Karpas-422 (cell line): ENCODE measurements around the gene ZC3H4. TPM values are rescaled to one million over a fixed set of nuclear protein-coding genes. Genes with fewer than 3 reads are reported as not detected.

Experiments used
- DNase-seq: peaks from one replicate; pipeline ENCODE4 v3.0.0-alpha.2; 2015
- H2AFZ ChIP-seq: fragments of 200-600 bp; sonication (generic); 2 replicates; pipeline ENCODE4 v1.6.1; 2014; ENCODE audit warnings: antibody characterized with exemption, low read length, mixed read lengths
- H3K27ac ChIP-seq: fragments of 200-600 bp; sonication (generic); 2 replicates; pipeline ENCODE4 v1.5.1; 2014; ENCODE audit warnings: mild to moderate bottlenecking, low read length, moderate library complexity
- H3K27me3 ChIP-seq: fragments of 200-600 bp; sonication (generic); 2 replicates; pipeline ENCODE4 v1.6.1; 2014; ENCODE audit warnings: low read length, mixed read lengths
- H3K36me3 ChIP-seq: fragments of 200-600 bp; sonication (generic); 2 replicates; pipeline ENCODE4 v1.6.1; 2014; ENCODE audit warnings: low read length, mixed read lengths; ENCODE audit not compliant: insufficient read depth
- H3K4me1 ChIP-seq: fragments of 200-600 bp; sonication (generic); 2 replicates; pipeline ENCODE4 v1.6.1; 2014; ENCODE audit warnings: mild to moderate bottlenecking, low read length, mixed read lengths
- H3K4me2 ChIP-seq: fragments of 200-600 bp; sonication (generic); 2 replicates; pipeline ENCODE4 v1.6.1; 2014; ENCODE audit warnings: low read length, low read depth, mild to moderate bottlenecking; ENCODE audit not compliant: poor library complexity, severe bottlenecking
- H3K4me3 ChIP-seq: fragments of 200-600 bp; sonication (generic); 2 replicates; pipeline ENCODE4 v1.5.1; 2014; ENCODE audit warnings: mild to moderate bottlenecking, antibody characterized with exemption, low read length, mixed read lengths
- H3K79me2 ChIP-seq: fragments of 200-600 bp; sonication (generic); 2 replicates; pipeline ENCODE4 v1.6.1; 2014; ENCODE audit warnings: mild to moderate bottlenecking, low read length, mixed read lengths
- H3K9ac ChIP-seq: fragments of 200-600 bp; sonication (generic); 2 replicates; pipeline ENCODE4 v1.6.0; 2014; ENCODE audit warnings: low read length
- H3K9me2 ChIP-seq: fragments of 200-600 bp; sonication (generic), shearing (Covaris generic); replicated peaks from 2 replicates; pipeline ENCODE4 v1.6.0; 2014; ENCODE audit warnings: mild to moderate bottlenecking, low read length, moderate library complexity; ENCODE audit not compliant: insufficient read depth
- H3K9me3 ChIP-seq: fragments of 300-700, 200-600 bp; sonication (generic); 2 replicates; pipeline ENCODE4 v1.6.1; 2014; ENCODE audit warnings: low read length, mixed read lengths
- H4K20me1 ChIP-seq: fragments of 200-600 bp; sonication (generic); 2 replicates; pipeline ENCODE4 v1.6.1; 2014; ENCODE audit warnings: mild to moderate bottlenecking, antibody characterized with exemption, low read length, low read depth; ENCODE audit not compliant: insufficient read depth
- total RNA-seq: library from RNA; depleted of rRNA; stranded (reverse); fragments of >200 nt; shearing (Covaris generic); gene quantifications from 2 replicates; pipeline ENCODE4 v1.2.3, GENCODE V29; 2014; ENCODE audit warnings: low replicate concordance; rRNA removed

Gene ZC3H4
- total RNA-seq = 13.0 and 29.4 TPM in 2 replicates

DNA sequence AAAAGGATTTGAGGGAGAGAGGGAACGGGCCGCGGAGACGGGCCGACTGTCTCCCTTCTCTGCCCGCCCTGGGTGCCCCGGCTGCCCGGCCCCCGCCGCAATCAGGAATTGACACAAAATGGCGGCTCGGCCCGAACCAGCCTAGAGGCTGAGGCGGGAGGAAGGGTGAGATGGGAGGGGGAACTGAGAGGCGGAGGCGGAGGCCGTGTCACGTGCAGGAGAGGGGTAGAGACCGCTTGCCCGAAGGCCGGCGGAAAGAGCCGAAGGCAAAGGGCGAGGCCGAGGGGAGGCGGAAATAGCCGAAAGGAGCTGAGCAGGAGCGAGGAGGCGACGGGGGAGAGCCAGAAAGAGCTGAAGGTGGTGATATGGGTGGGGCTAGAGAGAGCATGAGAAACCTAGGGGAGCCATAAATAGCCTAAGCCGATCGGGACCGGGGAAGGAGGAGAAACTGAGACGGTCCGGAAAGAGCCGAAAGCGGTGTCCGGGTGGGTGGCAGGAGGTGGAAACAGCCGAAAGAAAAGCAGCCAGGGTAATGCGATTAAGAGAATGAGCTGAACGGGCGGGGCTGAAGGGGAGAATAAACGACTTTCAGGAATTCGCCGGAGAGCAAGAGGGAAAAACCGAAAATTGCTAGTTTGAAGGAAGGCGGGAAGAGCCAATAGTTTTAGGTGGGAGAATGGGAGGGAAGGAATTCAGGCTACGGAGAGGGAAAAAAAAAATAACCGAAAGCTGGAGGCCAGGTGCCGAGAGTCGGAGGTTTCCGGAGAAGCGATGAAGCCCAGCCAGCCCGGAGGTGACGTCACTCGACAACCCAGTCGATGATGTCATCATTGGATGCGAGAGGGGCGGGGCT lies at the start of gene ZC3H4:
Gene ZC3H4 (minus strand): TSS at position 780 of the 853 bp plus-strand sequence. CDS start 1,192 bp downstream, outside the sequence.
- Histone ChIP-seq H3K79me2 (peaks cover 38% of the 10 kb centered on the region), H3K27me3 (no peaks in the 10 kb centered on the region), H4K20me1 (no peaks in the 10 kb centered on the region), H3K9ac (peak within 1 kb of the TSS; percentile 100), H3K4me3 (peak within 1 kb of the TSS; percentile 95), H3K4me1 (peaks cover 26% of the 10 kb centered on the region), H3K9me3 (no peaks in the 10 kb centered on the region), H3K4me2 (peak within 1 kb of the TSS; percentile 89), H3K27ac (peak within 1 kb of the TSS; percentile 99), H3K9me2 (no peaks in the 10 kb centered on the region), H2AFZ (peak within 1 kb of the TSS; percentile 19; the same call in 1 of the 2 replicates), H3K36me3 (peaks cover 15% of the 10 kb centered on the region; the same call in 1 of the 2 replicates)
- peak; percentile 100 for DNase-seq

- H3K79me2 ChIP-seq = peaks cover 49% of the 10 kb centered on the region
- no peak for DNase-seq
- H3K4me3 ChIP-seq = no peak overlapping the region
- no peak overlapping the region for H3K4me2 ChIP-seq
- H3K27ac ChIP-seq = no peak overlapping the region
- H3K9ac ChIP-seq = no peak overlapping the region
- peaks cover 46% of the 10 kb centered on the region for H3K36me3 ChIP-seq
- H4K20me1 ChIP-seq = no peaks in the 10 kb centered on the region
- H3K9me3 ChIP-seq = no peaks in the 10 kb centered on the region
- peaks cover 9% of the 10 kb centered on the region for H3K4me1 ChIP-seq
- H3K27me3 ChIP-seq = no peaks in the 10 kb centered on the region
- H3K9me2 ChIP-seq = no peaks in the 10 kb centered on the region
- H2AFZ ChIP-seq = no peak overlapping the region
These were observed 48.4 kb upstream of the ZC3H4 start for GRCh38 chr19:47161876-47162489.

- DNase-seq = no peak
- Histone ChIP-seq H3K4me3 (no peak overlapping the region), H3K4me2 (no peak overlapping the region), H3K79me2 (peaks cover 47% of the 10 kb centered on the region), H3K9me2 (no peaks in the 10 kb centered on the region), H3K4me1 (peaks cover 9% of the 10 kb centered on the region), H4K20me1 (no peaks in the 10 kb centered on the region), H3K9ac (no peak overlapping the region), H3K9me3 (no peaks in the 10 kb centered on the region), H2AFZ (no peak overlapping the region), H3K27me3 (no peaks in the 10 kb centered on the region), H3K27ac (no peak overlapping the region), H3K36me3 (peaks cover 46% of the 10 kb centered on the region)
These were observed 45.4 kb upstream of the ZC3H4 start for GRCh38 chr19:47158879-47159503.

DNA sequence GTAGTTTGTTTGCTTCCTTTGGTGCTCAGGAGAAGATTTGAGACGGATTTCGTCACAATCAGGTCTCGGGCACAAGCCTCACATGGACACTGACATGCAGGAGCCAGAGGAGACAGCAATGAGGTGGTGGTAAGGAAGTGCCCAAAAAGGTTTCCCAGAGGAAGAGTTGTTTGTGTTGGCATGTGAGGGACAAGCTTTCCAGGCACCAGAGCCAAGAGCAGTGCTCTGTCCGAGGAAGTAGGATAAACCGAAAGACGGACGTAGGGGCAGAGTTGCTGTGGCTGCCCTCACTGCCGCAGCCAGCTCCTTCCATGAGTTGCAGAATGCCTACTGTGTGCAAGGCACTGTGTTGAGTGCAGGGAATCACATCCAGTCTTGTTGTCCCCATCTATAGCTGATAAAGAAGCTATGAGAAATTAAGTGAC lies 44.8 kb upstream of the ZC3H4 start:
- H3K4me3 ChIP-seq = no peak overlapping the region
- no peaks in the 10 kb centered on the region for H3K9me2 ChIP-seq
- H3K9me3 ChIP-seq = no peaks in the 10 kb centered on the region
- no peaks in the 10 kb centered on the region for H4K20me1 ChIP-seq
- H3K79me2 ChIP-seq = peaks cover 48% of the 10 kb centered on the region
- peaks cover 9% of the 10 kb centered on the region for H3K4me1 ChIP-seq
- no peaks in the 10 kb centered on the region for H3K27me3 ChIP-seq
- no peak overlapping the region for H2AFZ ChIP-seq
- no peak overlapping the region for H3K9ac ChIP-seq
- H3K4me2 ChIP-seq = no peak overlapping the region
- no peak for DNase-seq
- no peak overlapping the region for H3K27ac ChIP-seq
- peaks cover 47% of the 10 kb centered on the region for H3K36me3 ChIP-seq

- peak; percentile 57 for DNase-seq
- Histone ChIP-seq H3K9me3 (no peaks in the 10 kb centered on the region), H3K27me3 (no peaks in the 10 kb centered on the region), H2AFZ (no peak overlapping the region), H4K20me1 (0 out of 2 replicates have a peak, but pooled peaks cover 3% of the 10 kb centered on the region), H3K9me2 (no peaks in the 10 kb centered on the region), H3K4me3 (no peak overlapping the region), H3K36me3 (peaks cover 50% of the 10 kb centered on the region), H3K9ac (no peak overlapping the region), H3K27ac (no peak overlapping the region), H3K4me1 (peaks cover 9% of the 10 kb centered on the region), H3K79me2 (peaks cover 50% of the 10 kb centered on the region), H3K4me2 (no peak overlapping the region)
These were observed 44.1 kb upstream of the ZC3H4 start for GRCh38 chr19:47157431-47158321.

DNA sequence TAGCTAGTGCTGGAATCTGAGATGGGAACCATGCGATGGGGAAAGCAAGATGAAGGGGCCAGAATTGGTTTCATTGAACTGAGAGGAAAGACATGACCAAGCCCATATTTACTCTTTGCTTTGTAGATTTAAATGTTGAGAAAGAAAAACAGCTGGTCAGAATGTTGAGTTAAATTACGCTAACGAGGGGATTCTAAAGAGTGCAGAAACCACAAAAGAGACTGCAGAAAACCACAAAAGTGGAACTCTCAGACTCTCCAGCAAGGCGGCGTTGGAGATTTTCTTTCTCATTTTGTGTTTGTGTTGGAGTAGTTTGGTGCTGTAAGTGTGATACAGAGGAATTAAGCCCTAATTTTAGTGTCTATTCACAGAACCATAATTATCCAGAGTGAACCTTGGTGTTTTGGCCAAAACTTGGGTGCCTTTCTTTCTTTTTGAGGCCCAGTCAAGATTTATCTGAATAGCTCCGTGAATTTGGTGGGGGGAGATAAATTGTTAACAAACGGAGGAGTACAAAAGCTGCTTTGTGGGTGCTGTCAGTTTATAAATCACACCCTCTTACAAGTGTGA lies 43.4 kb upstream of the ZC3H4 start:
- no peak for DNase-seq
- H3K4me1 ChIP-seq = peaks cover 9% of the 10 kb centered on the region
- 0 out of 2 replicates have a peak, but pooled peaks cover 3% of the 10 kb centered on the region for H4K20me1 ChIP-seq
- H3K9me2 ChIP-seq = no peaks in the 10 kb centered on the region
- H3K79me2 ChIP-seq = peaks cover 50% of the 10 kb centered on the region
- peaks cover 50% of the 10 kb centered on the region for H3K36me3 ChIP-seq
- no peak overlapping the region for H3K4me2 ChIP-seq
- no peak overlapping the region for H2AFZ ChIP-seq
- no peak overlapping the region for H3K9ac ChIP-seq
- no peaks in the 10 kb centered on the region for H3K27me3 ChIP-seq
- H3K27ac ChIP-seq = no peak overlapping the region
- no peaks in the 10 kb centered on the region for H3K9me3 ChIP-seq
- no peak overlapping the region for H3K4me3 ChIP-seq

DNA sequence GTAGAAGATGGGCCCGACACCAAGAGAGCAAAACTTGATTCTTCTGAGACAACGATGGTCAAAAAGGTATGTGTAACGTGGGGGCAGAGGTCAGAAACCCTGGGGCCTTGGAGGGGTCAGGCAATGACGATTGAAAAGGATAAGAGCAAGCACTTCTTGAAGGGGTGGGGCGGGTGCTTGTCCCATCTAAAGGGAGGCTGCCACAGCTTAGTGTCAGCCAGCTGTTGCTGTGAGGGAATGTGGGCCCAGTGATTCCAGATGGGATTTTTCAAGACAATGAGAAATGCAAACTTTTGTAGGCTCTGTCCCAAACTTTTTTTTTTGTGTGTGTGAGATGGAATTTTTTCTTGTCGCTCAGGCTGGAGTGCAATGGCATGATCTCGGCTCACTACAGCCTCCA lies 41.6 kb upstream of the ZC3H4 start:
- peaks cover 54% of the 10 kb centered on the region for H3K36me3 ChIP-seq

More for the DNA sequence above, 41.6 kb upstream of the ZC3H4 start:
- Histone ChIP-seq H3K4me1 (peaks cover 9% of the 10 kb centered on the region), H3K27ac (no peak overlapping the region), H3K9me2 (no peaks in the 10 kb centered on the region), H3K9me3 (no peaks in the 10 kb centered on the region), H4K20me1 (0 out of 2 replicates have a peak, but pooled peaks cover 3% of the 10 kb centered on the region), H3K4me3 (no peak overlapping the region), H3K27me3 (no peaks in the 10 kb centered on the region), H2AFZ (no peak overlapping the region), H3K4me2 (no peak overlapping the region), H3K9ac (no peak overlapping the region), H3K79me2 (peaks cover 54% of the 10 kb centered on the region)
- no peak for DNase-seq
